ENCODE data around the gene MBOAT2. TPM values are rescaled to one million over a fixed set of nuclear protein-coding genes. Genes with fewer than 3 reads are reported as not detected.
A peak's percentile ranks its signal among the peaks of the same experiment; 100 is the strongest.

MBOAT2 gene
- total RNA-seq, 5 donors from 2014 or later (not counting 1 experiment from before 2014, with no cell fraction given): 1.3 to 3.0 (median 2.7) TPM

DNA sequence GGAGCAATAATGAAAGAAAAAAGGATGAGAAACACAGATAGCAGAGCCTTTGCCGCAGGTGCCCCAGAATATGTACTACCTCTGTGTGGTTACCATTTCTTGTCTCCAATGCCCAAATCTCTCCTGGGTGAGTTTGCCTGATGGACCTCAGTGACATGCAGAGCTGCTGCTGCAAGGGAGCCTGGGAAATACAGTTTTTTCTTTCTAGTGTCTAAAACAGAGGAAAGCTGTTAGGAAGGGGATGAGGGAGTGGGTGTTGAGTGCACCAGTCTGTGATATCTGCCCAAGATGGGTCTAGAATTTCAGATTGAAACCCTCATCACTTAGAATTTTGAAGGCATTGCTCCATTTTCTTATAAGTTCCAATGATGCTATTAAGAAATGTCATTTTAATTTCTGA lies 9.9 kb upstream of the MBOAT2 start:
- WGBS (ENCODE audit: insufficient coverage): 60% methylated on average over 1 of the region's 1 CpG
- no peaks in the 10 kb centered on the region for H3K9me3 ChIP-seq
- no peaks in the 10 kb centered on the region for H3K4me1 ChIP-seq (ENCODE audit: control insufficient read depth in 1 of 2, extremely low read depth in 1 of 2, insufficient read depth in 2 of 2, low read length in 2 of 2)
- peaks cover 0 to 4% of the 10 kb centered on the region in 2 experiments for H3K27me3 ChIP-seq (replicated peaks in 1 of 2; ENCODE audit: control insufficient read depth in 2 of 2, extremely low read depth in 1 of 2, insufficient read depth in 2 of 2, low read length in 1 of 2)
- no peaks in the 10 kb centered on the region for H3K36me3 ChIP-seq (ENCODE audit: control insufficient read depth in 2 of 2, extremely low read depth in 1 of 2, insufficient read depth in 1 of 2, low read length in 1 of 2)
- no peak overlapping the region for H3K4me3 Mint-ChIP-seq
- POLR2A ChIA-PET: interaction anchor here in 1 of 2 donors (0.5 kb wide), 1 partner anchor 30 kb away, joined by 3 read pairs; no protein-coding TSS in a partner anchor
- H3K27ac Mint-ChIP-seq: no peak overlapping the region
- H3K4me1 Mint-ChIP-seq: no peaks in the 10 kb centered on the region
- DNase-seq: no peak
- no peak overlapping the region for H3K4me3 ChIP-seq (ENCODE audit: control insufficient read depth in 1 of 2, extremely low read depth in 1 of 2, low read length in 1 of 2)
- H3K36me3 Mint-ChIP-seq: no peaks in the 10 kb centered on the region
- CTCF ChIA-PET: no interaction called here
- H3K27me3 Mint-ChIP-seq: peaks cover 3 to 15% of the 10 kb centered on the region in 2 donors
- H3K9me3 Mint-ChIP-seq: no peaks in the 10 kb centered on the region
- ATAC-seq (replicated peaks in 1 of 4): no peak
- H3K27ac ChIP-seq (ENCODE audit: low read length): no peak overlapping the region

DNA sequence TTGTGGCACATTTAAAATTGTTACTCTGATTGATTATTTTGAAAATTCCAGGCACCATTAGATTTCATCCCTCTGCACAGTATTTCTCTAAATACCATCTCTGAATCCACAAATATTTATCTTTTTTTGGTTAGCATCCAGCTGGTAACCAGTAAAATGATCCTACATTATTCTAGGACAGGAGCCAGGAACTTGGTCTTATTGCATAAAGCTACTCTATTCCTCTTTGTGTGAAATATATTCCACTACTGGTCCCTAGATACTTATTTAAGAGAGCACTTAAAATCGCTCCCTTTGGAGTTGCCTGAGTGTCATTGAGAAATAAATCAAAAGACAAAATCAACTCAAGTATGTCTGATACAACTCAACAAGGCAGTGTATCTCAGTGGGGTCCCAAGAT lies 7.4 kb upstream of the MBOAT2 start:
- Histone ChIP-seq H3K4me1 (ENCODE audit: control insufficient read depth in 1 of 2, extremely low read depth in 1 of 2, insufficient read depth in 2 of 2, low read length in 2 of 2) (no peaks in the 10 kb centered on the region), H3K27me3 (replicated peaks in 1 of 2; ENCODE audit: control insufficient read depth in 2 of 2, extremely low read depth in 1 of 2, insufficient read depth in 2 of 2, low read length in 1 of 2) (no peaks in the 10 kb centered on the region), H3K27ac (ENCODE audit: low read length) (no peak overlapping the region), H3K4me3 (ENCODE audit: control insufficient read depth in 1 of 2, extremely low read depth in 1 of 2, low read length in 1 of 2) (no peak overlapping the region), H3K9me3 (no peaks in the 10 kb centered on the region), H3K36me3 (ENCODE audit: control insufficient read depth in 2 of 2, extremely low read depth in 1 of 2, insufficient read depth in 1 of 2, low read length in 1 of 2) (no peaks in the 10 kb centered on the region)
- ATAC-seq (replicated peaks in 1 of 4) (no peak), DNase-seq (no peak)
- H3K9me3 Mint-ChIP-seq: no peaks in the 10 kb centered on the region
- no peaks in the 10 kb centered on the region for H3K36me3 Mint-ChIP-seq
- CTCF ChIA-PET: no interaction called here
- H3K4me3 Mint-ChIP-seq: no peak overlapping the region
- no peak overlapping the region for H3K27ac Mint-ChIP-seq
- POLR2A ChIA-PET: no interaction called here
- no peaks in the 10 kb centered on the region for H3K4me1 Mint-ChIP-seq
- peaks cover 2 to 6% of the 10 kb centered on the region in 2 donors for H3K27me3 Mint-ChIP-seq
- WGBS (ENCODE audit: insufficient coverage): 80% methylated on average over 1 of the region's 1 CpG

DNA sequence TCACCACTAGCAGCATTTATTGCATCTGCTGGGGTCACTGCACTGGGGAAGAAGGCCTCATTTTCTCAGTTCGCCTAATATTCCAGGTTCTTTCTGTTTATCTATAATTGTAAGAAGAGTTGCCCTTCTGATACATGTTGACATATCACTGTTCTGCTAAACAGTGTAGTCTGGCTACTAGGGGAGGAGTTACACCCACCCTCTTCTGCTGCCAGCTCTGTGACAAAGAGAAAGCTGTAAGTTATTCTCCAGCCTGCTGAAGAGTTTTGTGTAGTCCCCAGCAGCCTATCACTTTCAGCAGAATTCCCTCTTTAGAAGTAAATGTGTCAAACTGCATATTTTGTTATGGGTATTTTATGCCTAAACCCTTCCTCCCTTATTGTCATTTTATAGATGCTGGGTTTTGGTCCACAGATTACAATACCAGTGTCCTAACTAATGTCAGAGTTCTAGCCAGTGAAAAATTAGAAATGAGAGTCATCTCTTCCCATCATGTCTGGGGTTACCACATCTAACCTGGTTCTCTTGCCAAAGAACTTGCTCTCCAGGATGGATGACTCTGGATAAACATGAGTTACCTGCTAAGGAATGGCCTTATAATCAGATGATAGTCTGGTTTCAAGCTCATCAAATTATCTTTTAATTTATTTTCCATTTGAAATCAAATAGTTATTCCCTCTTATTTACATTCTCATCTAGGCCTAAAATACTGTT lies 5.6 kb upstream of the MBOAT2 start:
- Histone ChIP-seq H3K9me3 (no peaks in the 10 kb centered on the region), H3K27ac (ENCODE audit: low read length) (no peak overlapping the region), H3K4me1 (ENCODE audit: control insufficient read depth in 1 of 2, extremely low read depth in 1 of 2, insufficient read depth in 2 of 2, low read length in 2 of 2) (peaks cover 2 to 4% of the 10 kb centered on the region in 2 experiments), H3K27me3 (replicated peaks in 1 of 2; ENCODE audit: control insufficient read depth in 2 of 2, extremely low read depth in 1 of 2, insufficient read depth in 2 of 2, low read length in 1 of 2) (no peaks in the 10 kb centered on the region), H3K36me3 (ENCODE audit: control insufficient read depth in 2 of 2, extremely low read depth in 1 of 2, insufficient read depth in 1 of 2, low read length in 1 of 2) (no peaks in the 10 kb centered on the region), H3K4me3 (ENCODE audit: control insufficient read depth in 1 of 2, extremely low read depth in 1 of 2, low read length in 1 of 2) (no peak overlapping the region)
- Mint-ChIP-seq H3K4me3 (no peak overlapping the region), H3K4me1 (peaks cover 0 to 7% (median 4%) of the 10 kb centered on the region in 3 donors), H3K9me3 (no peaks in the 10 kb centered on the region), H3K36me3 (no peaks in the 10 kb centered on the region), H3K27ac (no peak overlapping the region), H3K27me3 (peaks cover 0 to 3% of the 10 kb centered on the region in 2 donors)
- ATAC-seq (replicated peaks in 1 of 4) (no peak), DNase-seq (no peak)
- WGBS (ENCODE audit: insufficient coverage): no CpG with 5 or more reads among the region's 1 CpG
- POLR2A ChIA-PET: no interaction called here
- CTCF ChIA-PET: interaction anchor here in 1 of 2 donors (0.6 kb wide), 1 partner anchor 36 kb away, joined by 5 read pairs; no protein-coding TSS in a partner anchor

DNA sequence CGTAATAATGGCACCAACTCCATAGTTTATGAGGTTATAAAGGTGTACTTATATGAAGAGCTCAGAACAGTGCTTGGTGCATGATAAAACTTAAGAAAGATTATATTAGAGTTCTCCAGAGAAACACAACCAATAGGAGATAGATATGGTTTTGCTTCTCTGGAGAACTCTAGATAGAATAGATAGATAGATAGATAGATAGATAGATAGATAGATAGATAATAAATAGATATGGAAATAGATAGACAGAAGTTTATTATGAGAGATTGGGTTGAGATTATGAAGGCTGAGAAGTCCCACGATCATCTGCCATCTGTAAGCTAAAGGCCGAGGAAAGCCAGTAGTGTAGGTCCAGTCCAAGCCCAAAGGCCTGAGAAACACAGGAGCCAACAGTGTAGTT lies 2.9 kb upstream of the MBOAT2 start:
- WGBS (ENCODE audit: insufficient coverage): 100% methylated on average over 2 of the region's 3 CpGs
- no peak overlapping the region for H3K27ac ChIP-seq (ENCODE audit: low read length)
- ATAC-seq (replicated peaks in 1 of 4) (no peak), DNase-seq (no peak)
- ChIA-PET POLR2A (interaction anchor here in 1 of 2 donors (0.5 kb wide), 1 partner anchor 182 kb away, joined by 3 read pairs; no protein-coding TSS in a partner anchor), CTCF (interaction anchor here in 1 of 2 donors (0.5 kb wide), 1 partner anchor 132 kb away, joined by 3 read pairs; no protein-coding TSS in a partner anchor)
- H3K4me3 Mint-ChIP-seq: no peak overlapping the region
- H3K9me3 ChIP-seq: no peaks in the 10 kb centered on the region
- no peak overlapping the region for H3K4me3 ChIP-seq (ENCODE audit: control insufficient read depth in 1 of 2, extremely low read depth in 1 of 2, low read length in 1 of 2)
- H3K27ac Mint-ChIP-seq: peak overlapping the region in 1 of 2 donors; percentile 31
- no peaks in the 10 kb centered on the region for H3K9me3 Mint-ChIP-seq
- peaks cover 2 to 12% of the 10 kb centered on the region in 2 experiments for H3K4me1 ChIP-seq (ENCODE audit: control insufficient read depth in 1 of 2, extremely low read depth in 1 of 2, insufficient read depth in 2 of 2, low read length in 2 of 2)
- H3K36me3 Mint-ChIP-seq: no peaks in the 10 kb centered on the region
- H3K27me3 Mint-ChIP-seq: peaks cover 0 to 4% of the 10 kb centered on the region in 2 donors
- peaks cover 8 to 12% (median 12%) of the 10 kb centered on the region in 3 donors for H3K4me1 Mint-ChIP-seq
- no peaks in the 10 kb centered on the region for H3K27me3 ChIP-seq (replicated peaks in 1 of 2; ENCODE audit: control insufficient read depth in 2 of 2, extremely low read depth in 1 of 2, insufficient read depth in 2 of 2, low read length in 1 of 2)
- H3K36me3 ChIP-seq (ENCODE audit: control insufficient read depth in 2 of 2, extremely low read depth in 1 of 2, insufficient read depth in 1 of 2, low read length in 1 of 2): no peaks in the 10 kb centered on the region

DNA sequence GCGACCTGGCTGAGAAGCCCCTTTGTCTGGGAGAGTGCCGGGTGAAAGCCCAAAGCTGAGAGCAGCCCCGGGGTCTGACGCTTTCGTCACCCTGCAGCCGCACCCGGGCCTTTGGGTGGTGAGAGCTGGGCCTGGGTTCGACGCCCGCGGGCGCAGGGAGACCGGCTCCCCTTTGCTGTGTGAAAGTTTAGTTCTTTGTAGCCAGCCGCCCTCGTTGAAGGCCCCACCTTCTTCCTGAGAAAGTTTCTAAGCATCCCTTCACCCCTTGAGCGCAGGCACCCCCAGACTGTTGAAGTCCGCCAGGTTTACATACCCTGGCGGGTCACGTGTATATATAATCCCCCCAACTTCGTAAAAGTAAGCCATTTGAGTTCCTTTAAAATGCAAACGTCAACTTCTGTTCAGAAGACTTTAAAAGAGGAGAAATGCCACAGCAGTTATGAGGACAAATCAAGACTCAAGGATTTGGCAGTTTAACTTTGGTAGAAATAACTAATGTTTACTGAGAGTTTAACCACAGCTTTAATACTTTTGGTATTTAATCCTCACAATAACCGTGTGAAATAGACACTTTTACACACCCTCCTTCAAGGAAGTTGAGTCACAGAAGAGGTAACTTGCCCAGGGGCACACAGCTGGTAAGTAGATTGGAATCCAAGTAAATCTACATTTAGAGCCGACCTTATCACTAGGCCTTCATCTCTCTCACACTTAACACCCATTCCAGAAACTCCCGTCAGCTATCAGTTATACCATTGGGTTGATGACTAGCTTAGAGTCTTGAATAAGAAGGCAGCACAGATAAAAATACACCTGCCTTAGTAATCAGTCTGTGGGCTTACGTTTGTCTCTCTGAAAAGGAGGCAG lies 1.1 kb upstream of the MBOAT2 start:
- H3K27me3 Mint-ChIP-seq: peaks cover 0 to 4% of the 10 kb centered on the region in 2 donors
- no peaks in the 10 kb centered on the region for H3K36me3 Mint-ChIP-seq
- peak overlapping the region; percentile 41 to 62 for H3K27ac Mint-ChIP-seq
- peaks cover 13 to 17% (median 16%) of the 10 kb centered on the region in 3 donors for H3K4me1 Mint-ChIP-seq
- CTCF ChIA-PET: no interaction called here
- peak overlapping the region; percentile 77 to 81 (median 78) for H3K4me3 Mint-ChIP-seq
- Histone ChIP-seq H3K9me3 (no peaks in the 10 kb centered on the region), H3K36me3 (ENCODE audit: control insufficient read depth in 2 of 2, extremely low read depth in 1 of 2, insufficient read depth in 1 of 2, low read length in 1 of 2) (no peaks in the 10 kb centered on the region), H3K4me1 (ENCODE audit: control insufficient read depth in 1 of 2, extremely low read depth in 1 of 2, insufficient read depth in 2 of 2, low read length in 2 of 2) (peaks cover 7 to 12% of the 10 kb centered on the region in 2 experiments), H3K4me3 (ENCODE audit: control insufficient read depth in 1 of 2, extremely low read depth in 1 of 2, low read length in 1 of 2) (peak overlapping the region; percentile 58 to 70), H3K27ac (ENCODE audit: low read length) (peak overlapping the region; percentile 48), H3K27me3 (replicated peaks in 1 of 2; ENCODE audit: control insufficient read depth in 2 of 2, extremely low read depth in 1 of 2, insufficient read depth in 2 of 2, low read length in 1 of 2) (no peaks in the 10 kb centered on the region)
- WGBS (ENCODE audit: insufficient coverage): 2% methylated on average over 6 of the region's 25 CpGs
- no peaks in the 10 kb centered on the region for H3K9me3 Mint-ChIP-seq
- POLR2A ChIA-PET: no interaction called here
- DNase-seq: peak in 7 of 35 experiments; percentile 1 to 7 (median 2)
- no peak for ATAC-seq (replicated peaks in 1 of 4)

DNA sequence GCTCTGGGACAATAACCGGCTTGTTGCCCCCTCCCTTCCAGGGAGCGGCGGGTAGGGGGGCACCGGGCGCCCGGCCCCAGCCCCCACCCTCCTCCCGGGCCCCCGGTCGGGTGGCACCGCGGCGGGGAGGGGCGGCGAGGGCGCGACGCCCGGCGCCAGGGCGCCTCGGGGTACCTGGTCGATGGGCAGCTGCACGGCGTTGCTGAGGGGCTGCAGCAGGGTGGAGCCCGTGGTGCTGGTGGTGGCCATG lies 193 bp downstream of the MBOAT2 start:
- POLR2A ChIA-PET: interaction anchor here in 1 of 2 donors (0.6 kb wide), 1 partner anchor 615 kb away, joined by 3 read pairs; no protein-coding TSS in a partner anchor
- H3K4me3 ChIP-seq (ENCODE audit: control insufficient read depth in 1 of 2, extremely low read depth in 1 of 2, low read length in 1 of 2): peak overlapping the region; percentile 30 to 53

More for the DNA sequence above, 193 bp downstream of the MBOAT2 start:
- peaks cover 16 to 19% (median 17%) of the 10 kb centered on the region in 3 donors for H3K4me1 Mint-ChIP-seq
- Histone ChIP-seq H3K4me1 (ENCODE audit: control insufficient read depth in 1 of 2, extremely low read depth in 1 of 2, insufficient read depth in 2 of 2, low read length in 2 of 2) (peaks cover 10 to 12% of the 10 kb centered on the region in 2 experiments), H3K9me3 (no peaks in the 10 kb centered on the region), H3K36me3 (ENCODE audit: control insufficient read depth in 2 of 2, extremely low read depth in 1 of 2, insufficient read depth in 1 of 2, low read length in 1 of 2) (no peaks in the 10 kb centered on the region), H3K27me3 (replicated peaks in 1 of 2; ENCODE audit: control insufficient read depth in 2 of 2, extremely low read depth in 1 of 2, insufficient read depth in 2 of 2, low read length in 1 of 2) (no peaks in the 10 kb centered on the region), H3K27ac (ENCODE audit: low read length) (no peak overlapping the region)
- H3K36me3 Mint-ChIP-seq: no peaks in the 10 kb centered on the region
- H3K9me3 Mint-ChIP-seq: no peaks in the 10 kb centered on the region
- DNase-seq (peak in 1 of 35 experiments; percentile 2), ATAC-seq (replicated peaks in 1 of 4) (no peak)
- 0% methylated on average over 24 of the region's 25 CpGs for WGBS (ENCODE audit: insufficient coverage)
- H3K4me3 Mint-ChIP-seq: no peak overlapping the region
- no peak overlapping the region for H3K27ac Mint-ChIP-seq
- CTCF ChIA-PET: interaction anchor here in 1 of 2 donors (0.6 to 1.0 kb wide), 2 partner anchors 422 to 691 kb away, joined by 3 to 4 read pairs; no protein-coding TSS in a partner anchor
- peaks cover 0 to 4% of the 10 kb centered on the region in 2 donors for H3K27me3 Mint-ChIP-seq

All from T-cell (primary cell).